HG03045 (cell line): ENCODE data around the gene CCDC190.
"Not testable (repeated sequence)": the region's sequence is repeated elsewhere in the genome, so short reads cannot be mapped to it uniquely, and the experiment has no call there.

Source experiments
- ATAC-seq: cut with Tn5 transposase; IDR thresholded peaks from one replicate; pipeline ENCODE4 v1.9.1; 2021; ENCODE audit warnings: mild to moderate bottlenecking, moderate library complexity; ENCODE audit not compliant: unreplicated experiment

CCDC190 gene

DNA sequence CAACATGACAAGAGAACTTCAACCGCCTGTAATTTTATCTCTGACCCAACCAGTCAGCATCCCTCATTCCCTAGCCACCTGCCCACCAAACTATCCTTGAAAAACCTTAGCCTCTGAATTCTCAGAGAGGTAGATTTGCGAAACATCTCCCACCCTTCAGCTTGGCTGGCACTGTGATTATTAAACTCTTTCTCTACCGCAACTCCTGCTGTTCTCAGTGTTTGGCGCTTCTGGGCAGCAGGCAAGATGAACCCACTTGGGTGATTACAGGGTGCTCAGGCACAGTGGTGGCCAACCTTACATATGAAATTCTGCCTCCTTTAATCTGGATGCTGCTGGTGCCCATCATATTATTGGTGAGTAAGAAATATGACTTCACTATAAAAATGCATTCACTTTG lies 22.1 kb downstream of the CCDC190 start:
- ATAC-seq = no peak

DNA sequence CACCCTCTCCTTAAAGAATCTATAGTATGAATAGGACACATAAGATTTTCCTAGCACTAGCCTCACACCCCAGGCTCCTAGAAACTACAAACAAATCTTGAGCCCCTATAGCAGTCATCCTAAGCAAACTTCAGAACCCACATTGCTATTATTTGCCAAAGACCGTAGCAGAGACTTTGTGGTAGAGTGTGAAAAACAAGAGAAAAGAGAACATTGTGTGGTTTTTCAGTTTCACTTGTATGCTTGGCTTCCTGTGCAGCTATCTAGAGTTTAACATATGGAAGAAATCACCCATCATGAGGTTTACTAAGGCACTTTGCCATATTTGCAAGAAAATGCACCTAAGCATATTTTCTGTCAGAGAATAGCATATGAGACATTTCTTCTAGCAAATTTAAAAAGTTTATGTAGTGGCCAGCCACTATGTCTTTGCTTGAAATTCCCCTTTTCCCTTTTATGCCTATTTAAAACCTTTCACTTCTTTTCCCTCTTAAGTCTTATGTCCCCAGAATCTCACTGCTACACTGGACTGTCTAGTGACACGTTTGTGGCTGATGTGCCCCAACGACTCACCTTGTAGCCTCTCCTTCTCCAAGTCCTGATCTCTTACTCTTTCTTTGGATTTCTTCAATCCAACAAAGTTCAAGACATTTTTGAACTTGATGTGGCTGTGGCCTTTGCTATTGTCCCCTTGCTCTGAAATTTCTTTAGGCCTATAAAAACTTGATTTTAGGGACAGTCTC lies 25.6 kb downstream of the CCDC190 start:
- peak; percentile 77 for ATAC-seq

DNA sequence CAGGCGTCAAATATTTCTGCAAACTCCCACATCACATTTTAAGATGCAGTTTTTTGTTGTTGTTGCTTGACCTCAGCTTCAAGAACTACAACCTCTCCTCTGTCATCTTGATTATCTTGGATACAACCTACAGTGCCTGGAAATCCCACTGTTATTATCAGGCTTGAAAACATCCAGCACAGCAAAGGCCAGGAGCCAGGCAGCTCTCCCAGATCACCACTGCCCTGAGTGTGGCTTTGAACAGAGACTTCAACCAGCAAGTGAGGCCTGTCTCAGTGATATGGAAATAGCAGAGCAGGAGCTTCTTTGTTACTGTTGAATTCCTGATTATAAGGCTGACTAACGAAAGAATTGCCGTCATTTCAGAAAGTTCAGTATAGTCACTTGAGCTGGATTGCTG lies 28.5 kb downstream of the CCDC190 start:
- no peak for ATAC-seq

DNA sequence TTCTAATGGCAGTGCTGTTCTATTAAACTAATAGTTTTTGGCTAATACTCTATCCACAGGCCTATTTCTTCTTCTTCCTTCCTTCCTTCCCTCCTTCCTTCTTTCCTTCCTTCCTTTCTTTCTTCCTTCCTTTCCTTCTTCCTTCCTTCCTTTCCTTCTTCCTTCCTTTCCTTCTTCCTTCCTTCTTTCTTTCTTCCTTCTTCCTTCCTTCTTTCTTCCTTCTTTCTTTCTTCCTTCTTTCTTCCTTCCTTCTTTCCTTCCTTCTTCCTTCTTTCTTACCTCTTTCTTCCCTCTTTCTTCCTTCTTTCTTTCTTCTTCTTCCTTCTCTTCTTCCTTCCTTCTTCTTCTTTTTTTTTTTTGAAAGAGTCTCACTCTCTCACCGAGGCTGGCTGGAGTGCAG lies 31.7 kb downstream of the CCDC190 start:
- ATAC-seq = no peak

DNA sequence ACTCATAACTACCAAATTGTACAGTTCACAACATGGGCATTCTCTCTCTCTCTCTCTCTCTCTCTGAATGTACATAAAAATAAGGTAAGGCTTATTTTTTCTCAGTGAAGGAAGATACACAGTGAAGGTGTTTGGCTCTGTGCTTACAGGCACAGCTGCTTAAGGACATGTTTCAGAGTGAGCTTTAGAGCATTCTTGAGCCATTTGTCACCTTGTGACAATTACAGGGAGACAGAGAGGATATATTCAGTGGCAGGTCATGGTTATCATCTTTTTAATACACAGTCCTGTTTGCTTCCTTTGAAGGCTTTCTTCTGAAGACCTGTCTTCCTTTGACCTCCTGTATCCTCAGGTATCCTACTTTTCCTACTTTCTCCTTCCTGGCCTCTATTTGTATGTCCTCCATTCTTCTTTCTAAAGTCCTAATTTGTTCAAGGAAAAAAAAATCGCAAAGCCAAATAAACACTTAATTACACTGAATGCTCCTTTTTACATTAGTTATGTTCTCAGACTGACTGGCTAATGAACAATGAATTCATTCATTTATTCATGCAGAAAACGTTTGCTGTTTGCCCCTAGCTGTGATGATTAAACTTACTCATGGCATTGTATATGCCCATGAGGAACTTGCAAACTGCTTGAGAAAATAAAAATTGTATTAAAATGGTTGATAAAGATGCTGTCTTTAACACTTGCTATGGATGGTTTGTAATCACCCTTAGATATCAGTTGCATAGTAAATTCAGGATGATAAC lies 37.0 kb downstream of the CCDC190 start:
- no peak for ATAC-seq

DNA sequence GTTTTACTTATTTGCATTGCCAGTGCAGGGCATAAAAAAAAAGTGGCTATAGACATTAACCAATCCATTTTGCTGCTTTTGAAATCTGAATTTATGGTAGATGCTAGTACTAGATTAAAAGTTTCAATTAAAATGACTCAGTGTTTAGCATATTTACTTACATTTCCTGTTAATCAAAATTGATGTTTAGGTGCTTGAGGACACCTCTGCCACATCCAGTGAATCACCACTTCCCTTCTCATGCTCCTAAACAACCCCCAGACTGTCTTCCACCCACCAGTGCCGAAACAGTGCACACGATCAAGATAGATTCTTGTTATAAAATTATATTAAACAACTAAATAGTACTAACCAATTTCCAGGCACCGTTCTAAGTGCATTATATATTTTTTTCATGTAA lies 37.7 kb downstream of the CCDC190 start:
- no peak for ATAC-seq

DNA sequence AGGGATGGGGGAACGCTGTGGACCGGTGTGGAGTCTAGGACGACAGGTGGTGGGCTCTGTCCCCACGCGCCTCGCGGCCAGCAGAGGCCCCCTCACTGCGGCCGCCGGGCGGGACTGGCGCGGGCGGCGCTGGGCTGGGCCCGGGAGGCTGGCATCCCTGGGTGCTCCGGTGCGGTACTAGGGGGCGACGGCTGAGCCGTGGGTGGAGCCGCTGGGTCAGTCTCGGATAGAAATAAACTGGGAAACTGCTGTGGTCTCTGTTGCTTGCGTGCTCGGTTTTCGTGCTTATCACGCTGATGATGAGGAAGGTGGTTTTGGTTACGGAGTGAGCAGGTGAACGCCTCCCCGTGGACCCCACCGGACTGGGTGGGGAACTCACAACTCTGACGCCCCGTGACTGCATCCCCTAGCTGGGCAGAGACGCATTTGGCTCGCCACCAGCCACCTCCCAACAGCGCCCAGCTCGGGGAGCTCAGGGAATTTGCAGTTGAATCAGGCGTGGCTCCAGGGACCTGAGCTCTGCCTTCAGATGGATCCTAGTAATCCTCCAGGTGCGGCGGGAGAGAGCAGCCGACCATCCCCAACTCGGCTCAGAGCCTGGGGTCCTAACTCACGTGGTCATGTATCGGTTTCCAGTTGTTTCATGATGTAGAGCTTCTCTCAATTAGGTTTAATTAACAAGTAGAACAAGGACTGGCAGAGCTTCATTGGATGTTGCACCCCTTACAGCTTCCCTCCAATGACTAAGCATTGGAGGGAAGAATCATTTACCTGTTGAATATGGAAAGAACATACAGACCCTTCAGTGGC lies 38.4 kb downstream of the CCDC190 start:
- ATAC-seq = no peak

DNA sequence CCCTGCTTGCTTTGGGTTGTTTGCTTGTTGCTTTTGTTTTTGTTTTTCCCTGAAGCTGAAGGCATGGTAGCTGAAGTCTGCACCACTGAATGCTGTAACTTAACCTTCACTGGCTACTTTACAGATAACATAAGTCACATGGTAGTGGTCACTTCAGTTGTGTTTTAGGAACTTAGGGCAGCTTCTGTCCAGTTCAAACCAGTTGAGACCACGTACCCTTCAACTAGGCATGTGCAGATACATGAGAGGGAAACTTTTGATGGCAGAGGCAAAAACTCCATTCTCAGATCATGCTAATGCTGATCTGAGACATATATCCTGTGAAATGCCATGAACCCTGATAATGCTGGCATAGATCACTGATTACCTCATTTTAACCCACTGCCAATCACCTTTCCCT lies 42.3 kb downstream of the CCDC190 start:
- not testable (repeated sequence) for ATAC-seq

DNA sequence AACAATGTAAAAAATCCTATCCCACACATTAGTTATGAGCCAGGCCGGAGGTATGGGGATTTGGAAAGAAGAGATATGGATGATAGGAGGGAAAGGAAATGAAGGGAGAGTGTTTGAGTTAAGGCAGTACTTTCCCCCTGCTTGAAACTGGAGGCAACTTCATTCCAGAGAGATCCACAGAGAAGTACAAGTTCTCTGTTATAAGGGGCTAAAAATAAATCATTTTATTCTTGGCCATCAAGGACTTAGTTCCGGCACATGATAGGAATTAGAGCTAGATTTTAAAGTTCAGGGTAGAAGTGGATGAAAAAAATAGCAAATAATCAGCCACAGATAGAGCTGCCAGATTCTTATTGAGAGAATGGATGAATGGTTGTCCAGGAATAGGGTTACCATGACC lies 42.8 kb downstream of the CCDC190 start:
- ATAC-seq = not testable (repeated sequence)

DNA sequence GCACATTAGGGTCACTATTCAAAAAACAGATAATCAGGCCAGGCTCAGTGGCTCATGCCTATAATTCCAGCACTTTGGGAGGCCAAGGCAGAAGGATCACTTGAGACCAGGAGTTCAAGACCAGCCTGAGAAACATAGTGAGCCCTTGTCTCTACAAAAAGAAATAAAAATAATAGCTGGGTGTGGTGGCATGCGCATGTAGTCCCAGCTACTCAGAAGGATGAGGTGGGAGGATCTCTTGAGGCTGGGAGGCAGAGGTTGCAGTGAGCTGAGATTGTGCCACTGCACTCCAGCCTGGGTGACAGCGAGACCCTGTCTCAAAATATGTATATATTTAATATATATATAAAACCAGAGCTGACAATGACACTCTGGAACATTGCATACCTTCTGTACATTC lies 48.6 kb downstream of the CCDC190 start:
- ATAC-seq = not testable (repeated sequence)

DNA sequence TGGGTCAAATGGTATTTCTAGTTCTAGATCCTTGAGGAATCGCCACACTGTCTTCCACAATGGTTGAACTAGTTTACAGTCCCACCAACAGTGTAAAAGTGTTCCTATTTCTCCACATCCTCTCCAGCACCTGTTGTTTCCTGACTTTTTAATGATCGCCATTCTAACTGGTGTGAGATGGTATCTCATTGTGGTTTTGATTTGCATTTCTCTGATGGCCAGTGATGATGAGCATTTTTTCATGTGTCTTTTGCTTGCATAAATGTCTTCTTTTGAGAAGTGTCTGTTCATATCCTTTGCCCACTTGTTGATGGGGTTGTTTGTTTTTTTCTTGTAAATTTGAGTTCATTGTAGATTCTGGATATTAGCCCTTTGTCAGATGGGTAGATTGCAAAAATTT lies 53.5 kb downstream of the CCDC190 start:
- not testable (repeated sequence) for ATAC-seq
